Adrenal gland (tissue), 12 donors: ENCODE data around the gene TMEM221. TPM values are rescaled to one million over a fixed set of nuclear protein-coding genes. Genes with fewer than 3 reads are reported as not detected.

Experiments
- DNase-seq, 7 donors: peaks; one replicate each; pipeline ENCODE4 v3.0.0-alpha.2; 2019 to 2020
- H3K27ac ChIP-seq, 5 donors: fragments of 200-600 bp; sonication (generic) in 4 of 5; 1 replicate in 3 of 5; 2 replicates in 2 of 5; pipeline versions ENCODE4 v1.5.1 to v1.8.0; 2016 to 2020; ENCODE audit warnings: mild to moderate bottlenecking in 1 of 5
- H3K27me3 ChIP-seq: fragments of 200-600 bp; 2 replicates; pipeline ENCODE4 v1.8.0; 2021
- H3K36me3 ChIP-seq, 2 donors: fragments of 200-600 bp; replicated peaks in 1 of 2; 1 replicate in 1 of 2; 2 replicates in 1 of 2; pipeline versions ENCODE4 v1.5.1 to v1.8.0; 2018 to 2022
- H3K4me1 ChIP-seq, 2 donors: fragments of 200-600 bp; replicated peaks in 1 of 2; 1 replicate in 1 of 2; 2 replicates in 1 of 2; pipeline versions ENCODE4 v1.5.1 to v1.8.0; 2018 to 2021
- H3K4me3 ChIP-seq, 4 donors: fragments of 200-600 bp; sonication (generic) in 3 of 4; one replicate each; pipeline ENCODE4 v1.5.1; 2016 to 2018
- H3K9me3 ChIP-seq, 3 donors: fragments of 200-600 bp; sonication (generic) in 1 of 3; replicated peaks in 1 of 3; 1 replicate in 2 of 3; 2 replicates in 1 of 3; pipeline versions ENCODE4 v1.5.1 to v1.8.0; 2016 to 2021
- POLR2A ChIP-seq, 2 donors: fragments of 450-650 bp; IDR thresholded peaks; one replicate each; pipeline ENCODE4 v1.6.1; 2017; ENCODE audit warnings: antibody characterized with exemption in 2 of 2, mild to moderate bottlenecking in 2 of 2, moderate library complexity in 1 of 2
- WGBS, 4 donors: extraction: QIAGEN DNeasy Blood & Tissue Kit in 2 of 4; methylation state at CpG; one replicate each; pipeline versions ENCODE4 v1.1.5 to v1.1.7; 2013 to 2017; 5-methylcytosine and 5-hydroxymethylcytosine counted together
- intact Hi-C, 2 donors: fragments of 100-400 bp; cut with DNase I; formaldehyde crosslinking; loops; one replicate each; pipeline versions ENCODE4 v1.14.1 to v1.15.0; 2022 to 2023
- polyA plus RNA-seq, 3 donors: library from polyadenylated mRNA; stranded (reverse); fragments of 200-250 nt in 2 of 3; fragments of 350-450 nt in 1 of 3; fragmentation: Illumina TruSeq in 1 of 3; extraction: RNeasy Lipid Tissue Mini Kit (QIAGEN cat#74804) in 1 of 3; gene quantifications; one replicate each; pipeline ENCODE4 v1.2.3, GENCODE V29; 2013 to 2014
- total RNA-seq, 9 donors: library from RNA; depleted of rRNA in 4 of 9; stranded (reverse); fragments of >200 nt in 4 of 9; fragments of 120-200 nt in 1 of 9; fragmentation: NEBNext Ultra II Directional in 1 of 9; extraction: Animal tissue kit (Norgen Biotek cat#: 25700) in 1 of 9; gene quantifications; one replicate each; pipeline versions ENCODE4 v1.1.0 to v1.2.4, GENCODE V29; 2013 to 2023
- TF ChIP-seq, protein P1 (sequence below), 6 experiments: fragments of 450-650 bp in 4 of 6; fragments of 200-600 bp in 2 of 6; sonication (generic) in 1 of 6; IDR thresholded peaks; 1 replicate in 5 of 6; 2 replicates in 1 of 6; pipeline versions ENCODE4 v1.5.1 to v1.8.0; 2016 to 2021; ENCODE audit warnings: antibody characterized with exemption in 6 of 6, mild to moderate bottlenecking in 2 of 6, moderate library complexity in 1 of 6
- donor health status: healthy with polysubstance abuse.
- donor health status: Bipolar disorder and iron deficiency.
- donor health status: DM: yes; HTN: yes; CAD: no.
- donor health status: DM: no; HTN: no; CAD: no.
- donor health status: DM: no; HTN: no; CAD: no.
- donor health status: DM: yes; HTN: yes; CAD: no.

Gene TMEM221
- total and polyA plus RNA-seq, 12 donors = 0.22 to 8.7 (median 3.6) TPM

- Histone ChIP-seq H3K4me3 (peak overlapping the region in 2 of 4 donors; percentile 7 to 72), H3K4me1 (peaks cover 41 to 49% of the 10 kb centered on the region in 2 donors), H3K27me3 (no peaks in the 10 kb centered on the region), H3K9me3 (no peaks in the 10 kb centered on the region), H3K27ac (peak overlapping the region; percentile 77 to 93 (median 86)), H3K36me3 (peaks cover 0 to 15% of the 10 kb centered on the region in 2 donors)
- intact Hi-C loops = no loop called here
- 47 to 70% (median 52%) methylated on average over 9 to 10 of the region's 10 CpGs for WGBS, 4 donors
- TF ChIP-seq, protein P1, sequence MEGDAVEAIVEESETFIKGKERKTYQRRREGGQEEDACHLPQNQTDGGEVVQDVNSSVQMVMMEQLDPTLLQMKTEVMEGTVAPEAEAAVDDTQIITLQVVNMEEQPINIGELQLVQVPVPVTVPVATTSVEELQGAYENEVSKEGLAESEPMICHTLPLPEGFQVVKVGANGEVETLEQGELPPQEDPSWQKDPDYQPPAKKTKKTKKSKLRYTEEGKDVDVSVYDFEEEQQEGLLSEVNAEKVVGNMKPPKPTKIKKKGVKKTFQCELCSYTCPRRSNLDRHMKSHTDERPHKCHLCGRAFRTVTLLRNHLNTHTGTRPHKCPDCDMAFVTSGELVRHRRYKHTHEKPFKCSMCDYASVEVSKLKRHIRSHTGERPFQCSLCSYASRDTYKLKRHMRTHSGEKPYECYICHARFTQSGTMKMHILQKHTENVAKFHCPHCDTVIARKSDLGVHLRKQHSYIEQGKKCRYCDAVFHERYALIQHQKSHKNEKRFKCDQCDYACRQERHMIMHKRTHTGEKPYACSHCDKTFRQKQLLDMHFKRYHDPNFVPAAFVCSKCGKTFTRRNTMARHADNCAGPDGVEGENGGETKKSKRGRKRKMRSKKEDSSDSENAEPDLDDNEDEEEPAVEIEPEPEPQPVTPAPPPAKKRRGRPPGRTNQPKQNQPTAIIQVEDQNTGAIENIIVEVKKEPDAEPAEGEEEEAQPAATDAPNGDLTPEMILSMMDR (IDR thresholded peaks at IDR 0.05) = no peak
- TF ChIP-seq POLR2A (IDR thresholded peaks at IDR 0.05) = no peak
- peak in 2 of 7 donors; percentile 42 to 53 for DNase-seq
Measured at GRCh38 chr19:17406046-17406886, 42.2 kb downstream of the TMEM221 start.

DNA sequence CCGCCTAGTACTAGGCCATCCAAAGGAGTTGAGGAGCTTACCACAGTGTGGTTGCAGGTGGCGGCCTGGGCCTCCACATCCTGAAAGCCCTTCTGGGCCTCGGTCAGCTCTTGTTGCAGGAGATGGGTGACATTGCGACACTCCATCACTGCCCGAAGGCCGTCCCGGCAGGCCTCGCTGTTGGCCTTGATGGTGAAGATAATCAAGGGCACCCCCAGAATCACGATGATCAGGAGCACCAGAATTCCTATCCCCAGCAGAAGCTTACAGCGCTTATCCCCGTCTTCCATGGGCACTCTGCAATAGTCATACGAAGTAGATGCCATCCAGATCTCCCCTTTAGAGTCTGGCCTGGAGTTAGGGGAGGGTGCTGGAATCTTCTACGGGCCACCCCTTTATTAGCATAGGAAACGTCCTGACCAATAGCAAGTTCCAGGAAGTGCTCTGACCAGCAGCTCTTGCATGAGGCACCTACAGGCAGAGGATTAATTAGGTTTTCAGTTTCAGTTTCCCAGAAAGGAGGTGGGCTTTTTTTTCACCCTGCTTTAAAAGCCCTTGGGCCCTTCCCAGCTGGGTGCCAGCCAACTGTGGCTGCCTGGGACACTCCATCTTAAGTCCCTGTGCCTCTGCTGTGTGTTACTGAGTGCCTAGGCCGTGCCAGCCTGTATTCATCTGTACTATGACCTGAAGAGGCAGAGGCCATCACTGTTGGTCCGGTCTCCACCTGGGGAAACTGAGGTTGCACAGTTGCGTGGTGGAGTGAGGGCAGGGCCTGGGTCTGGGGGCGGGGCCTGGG, 43.0 kb downstream of the TMEM221 start, which contains the start of gene BST2:
Gene BST2 (minus strand): TSS at position 381 of the 796 bp plus-strand sequence. CDS start 55 bp downstream, at position 326.
- 8 to 15% (median 10%) methylated on average over 16 to 18 of the region's 18 CpGs for WGBS, 4 donors
- H3K27me3 ChIP-seq = no peaks in the 10 kb centered on the region
- peaks cover 41 to 49% of the 10 kb centered on the region in 2 donors for H3K4me1 ChIP-seq
- DNase-seq = peak; percentile 77 to 94 (median 89)
- peaks cover 0 to 22% of the 10 kb centered on the region in 2 donors for H3K36me3 ChIP-seq
- peak in 1 of 2 donors; percentile 76 for TF ChIP-seq POLR2A (IDR thresholded peaks at IDR 0.05)
- TF ChIP-seq, protein P1 (IDR thresholded peaks at IDR 0.05) = no peak
- H3K4me3 ChIP-seq = peak within 1 kb of the TSS; percentile 9 to 72 (median 30)
- intact Hi-C loops = no loop called here
- H3K27ac ChIP-seq = peak within 1 kb of the TSS; percentile 77 to 93 (median 86)
- H3K9me3 ChIP-seq = no peaks in the 10 kb centered on the region

DNA sequence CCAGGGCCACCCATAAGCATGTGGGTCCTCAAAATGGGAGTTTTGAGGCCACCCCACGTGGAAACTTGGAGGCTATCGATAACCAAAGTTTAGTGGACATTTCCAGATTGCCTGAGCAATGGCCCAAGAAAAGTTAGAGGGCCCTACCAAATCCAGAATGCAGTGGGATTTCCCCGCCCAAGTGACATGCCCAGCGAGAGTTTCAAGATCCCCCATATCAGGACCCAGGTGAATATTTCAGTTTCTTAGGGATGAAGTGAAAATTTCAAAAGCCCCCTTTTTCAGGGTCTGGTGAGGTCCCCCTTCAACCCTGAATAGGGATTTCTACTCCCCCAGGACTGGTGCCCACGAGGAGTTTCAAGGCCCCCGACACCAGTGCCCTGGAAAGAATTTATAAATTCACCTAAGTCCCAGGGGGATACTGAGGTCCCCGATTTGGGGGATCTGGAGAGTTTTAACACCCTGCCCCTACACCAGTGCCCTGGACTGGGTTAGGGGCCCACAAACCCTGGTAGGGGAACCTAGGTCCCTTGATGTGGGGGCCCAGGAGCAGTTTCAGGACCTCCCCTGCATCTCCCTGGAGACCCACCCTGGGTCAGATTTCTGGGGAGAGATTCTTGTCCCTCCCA, 43.7 kb downstream of the TMEM221 start:
- WGBS, 4 donors = 26 to 50% (median 31%) methylated on average over 6 to 7 of the region's 7 CpGs
- peaks cover 41 to 45% of the 10 kb centered on the region in 2 donors for H3K4me1 ChIP-seq
- H3K36me3 ChIP-seq = peaks cover 0 to 29% of the 10 kb centered on the region in 2 donors
- TF ChIP-seq POLR2A (IDR thresholded peaks at IDR 0.05) = no peak
- TF ChIP-seq, protein P1 (IDR thresholded peaks at IDR 0.05) = no peak
- H3K27ac ChIP-seq = peak overlapping the region; percentile 77 to 93 (median 86)
- H3K27me3 ChIP-seq = no peaks in the 10 kb centered on the region
- intact Hi-C loops = no loop called here
- H3K4me3 ChIP-seq = peak overlapping the region; percentile 9 to 72 (median 30)
- DNase-seq = no peak
- no peaks in the 10 kb centered on the region for H3K9me3 ChIP-seq
